ENCODE results near the gene MAP2K5.

MAP2K5 gene

DNA sequence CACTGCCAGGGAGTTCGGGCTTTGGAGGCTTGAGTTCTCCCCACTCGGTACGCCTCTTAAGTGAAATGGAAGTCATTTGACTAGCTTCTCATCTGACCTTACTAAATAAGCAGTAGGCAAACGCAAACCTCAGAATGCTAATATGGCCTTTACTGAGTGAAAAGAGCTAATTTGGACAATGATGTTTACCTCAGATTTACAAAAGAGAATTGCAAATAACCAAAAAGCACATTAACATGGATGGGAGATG is 298.9 kb downstream of the MAP2K5 start:
- FAIRE-seq = no peak
- no peak for TF ChIP-seq CTCF (IDR thresholded peaks at IDR 0.05; ENCODE audit: insufficient read depth, missing control alignments)
- DNase-seq (ENCODE audit: insufficient read length, low spot score) = no peak

DNA sequence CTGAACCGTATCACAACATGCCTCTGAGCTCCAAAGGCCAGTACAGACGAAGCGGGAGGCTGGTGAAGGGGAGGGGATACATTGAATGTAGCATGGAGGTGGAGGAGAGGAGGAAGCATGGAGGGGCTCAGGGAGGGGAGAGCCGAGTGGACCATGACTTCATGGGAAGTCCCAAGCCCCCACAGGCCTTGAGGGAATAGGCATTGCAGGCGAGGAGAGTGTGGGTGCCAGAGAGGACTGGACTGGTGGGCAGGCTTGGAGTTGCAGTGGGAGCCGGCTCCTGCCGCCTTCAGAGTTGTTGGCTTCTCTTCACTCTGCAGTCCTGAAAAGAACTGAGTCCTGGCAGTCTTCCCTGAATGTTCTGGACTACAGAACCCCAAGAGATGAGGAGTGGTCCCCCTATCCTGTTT is 300.6 kb downstream of the MAP2K5 start:
- FAIRE-seq (no peak), DNase-seq (ENCODE audit: insufficient read length, low spot score) (no peak)
- TF ChIP-seq CTCF (IDR thresholded peaks at IDR 0.05; ENCODE audit: insufficient read depth, missing control alignments) = no peak

DNA sequence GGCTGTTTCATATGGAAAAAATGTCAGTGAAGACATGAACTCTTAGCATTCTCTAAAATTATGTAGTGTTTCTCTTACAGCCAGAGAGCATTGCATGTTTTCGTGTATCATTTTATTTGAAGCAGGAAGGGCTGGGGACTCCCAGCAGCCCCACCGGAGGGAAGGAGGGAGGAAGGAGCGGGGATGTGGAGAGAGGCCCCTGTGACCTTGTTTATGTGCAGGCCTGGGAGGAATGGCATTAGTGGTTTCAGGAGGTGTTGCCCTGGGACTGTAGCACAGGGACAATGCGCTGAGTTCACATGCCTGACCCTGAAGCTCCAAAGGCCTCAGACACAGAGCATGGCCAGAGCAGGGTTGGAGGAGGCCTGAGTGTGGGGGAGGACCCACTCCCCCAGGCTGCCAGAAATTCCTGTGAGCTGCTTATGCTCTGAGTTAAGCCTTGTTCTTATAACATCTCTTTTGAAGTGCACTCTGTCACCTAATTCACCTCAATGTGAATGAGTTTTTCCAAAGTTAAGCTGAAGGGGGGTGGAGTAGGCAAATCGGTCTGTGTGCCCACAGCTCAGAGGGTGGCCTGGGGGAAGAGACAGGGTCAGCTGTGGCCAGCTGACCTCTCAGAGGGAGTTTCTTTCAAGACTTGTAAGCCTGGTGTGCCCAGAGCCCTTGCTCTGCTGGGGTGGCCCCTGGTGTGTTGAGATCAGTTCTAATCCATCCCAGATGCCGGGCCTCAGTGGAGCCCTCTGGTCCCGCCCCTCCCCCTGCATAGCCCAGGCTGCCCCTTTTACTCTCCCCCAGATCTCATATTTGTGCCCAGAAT is 301.3 kb downstream of the MAP2K5 start:
- TF ChIP-seq CTCF (IDR thresholded peaks at IDR 0.05; ENCODE audit: insufficient read depth, missing control alignments) = no peak
- FAIRE-seq (no peak), DNase-seq (ENCODE audit: insufficient read length, low spot score) (no peak)

- FAIRE-seq = no peak
- no peak for TF ChIP-seq CTCF (IDR thresholded peaks at IDR 0.05; ENCODE audit: insufficient read depth, missing control alignments)
- no peak for DNase-seq (ENCODE audit: insufficient read length, low spot score)
These were observed 303.5 kb downstream of the MAP2K5 start for GRCh38 chr15:67845974-67846373.

DNA sequence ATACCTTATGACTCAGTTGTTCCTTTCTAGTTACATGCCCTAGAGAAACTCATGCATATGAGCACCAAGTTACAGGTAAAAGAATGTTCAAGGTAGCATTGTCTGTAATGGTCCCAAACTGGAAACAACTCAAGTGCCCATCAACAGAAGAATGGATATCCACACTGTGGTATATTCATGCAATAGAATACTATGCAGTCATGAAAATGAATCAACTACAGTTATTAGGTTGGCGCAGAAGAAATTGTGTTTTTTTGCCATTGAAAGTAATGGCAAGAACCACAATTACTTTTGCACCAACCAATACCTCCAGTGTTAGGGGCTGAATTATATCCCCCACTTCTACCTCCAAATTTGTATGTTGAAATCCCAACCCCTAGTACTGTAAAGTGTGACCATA is 307.0 kb downstream of the MAP2K5 start:
- no peak for FAIRE-seq
- DNase-seq (ENCODE audit: insufficient read length, low spot score) = no peak
- no peak for TF ChIP-seq CTCF (IDR thresholded peaks at IDR 0.05; ENCODE audit: insufficient read depth, missing control alignments)

GRCh38 chr15:67850336-67850735 is 307.8 kb downstream of the MAP2K5 start:
- FAIRE-seq = no peak
- TF ChIP-seq CTCF (IDR thresholded peaks at IDR 0.05; ENCODE audit: insufficient read depth, missing control alignments) = no peak
- no peak for DNase-seq (ENCODE audit: insufficient read length, low spot score)

- FAIRE-seq (no peak), DNase-seq (ENCODE audit: insufficient read length, low spot score) (no peak)
- TF ChIP-seq CTCF (IDR thresholded peaks at IDR 0.05; ENCODE audit: insufficient read depth, missing control alignments) = no peak
These were observed 308.6 kb downstream of the MAP2K5 start for GRCh38 chr15:67850994-67851571.
